Liver (tissue), 3 donors: ENCODE data around the gene IKZF3.

Experiments
- CTCF ChIP-seq: fragments of 150-350 bp; IDR thresholded peaks from 2 replicates; pipeline ENCODE4 v1.5.1; 2017; ENCODE audit warnings: improper control_type of control experiment, low read depth, low read length; ENCODE audit not compliant: missing input control
- JUND ChIP-seq, 2 donors: IDR thresholded peaks; 2 replicates each; pipeline ENCODE4 v1.6.1; 2016; ENCODE audit warnings: antibody characterized with exemption in 2 of 2
- RAD21 ChIP-seq, 2 donors: IDR thresholded peaks; 2 replicates each; pipeline ENCODE4 v1.6.1; 2016; ENCODE audit warnings: antibody characterized with exemption in 2 of 2, mild to moderate bottlenecking in 2 of 2
- REST ChIP-seq: IDR thresholded peaks from 2 replicates; pipeline ENCODE4 v1.6.1; 2016; ENCODE audit warnings: antibody characterized with exemption, mild to moderate bottlenecking
- SP1 ChIP-seq: IDR thresholded peaks from 2 replicates; pipeline ENCODE4 v1.6.1; 2018; ENCODE audit warnings: antibody characterized with exemption, mild to moderate bottlenecking
- TAF1 ChIP-seq: conservative IDR thresholded peaks from 2 replicates; pipeline ENCODE4 v1.6.1; 2016; ENCODE audit warnings: antibody characterized with exemption, mild to moderate bottlenecking
- YY1 ChIP-seq: IDR thresholded peaks from 2 replicates; pipeline ENCODE4 v1.6.1; 2016; ENCODE audit warnings: antibody characterized with exemption, mild to moderate bottlenecking
- donor health status: healthy.
- donor health status: healthy.

GRCh38 chr17:39822051-39822451 is 42.1 kb downstream of the IKZF3 start:
- TF ChIP-seq CTCF, result no peak
- TF ChIP-seq REST, result no peak
- no peak for TF ChIP-seq JUND (IDR thresholded peaks at IDR 0.05)
- TF ChIP-seq RAD21 (IDR thresholded peaks at IDR 0.05), result no peak
- no peak for TF ChIP-seq TAF1
- no peak for TF ChIP-seq SP1
- TF ChIP-seq YY1, result no peak
